ENCODE measurements around the gene HTR1D. TPM values are rescaled to one million over a fixed set of nuclear protein-coding genes. Genes with fewer than 3 reads are reported as not detected.

HTR1D gene
- total and polyA plus RNA-seq, 3 experiments from 2014 or later, result not detected

DNA sequence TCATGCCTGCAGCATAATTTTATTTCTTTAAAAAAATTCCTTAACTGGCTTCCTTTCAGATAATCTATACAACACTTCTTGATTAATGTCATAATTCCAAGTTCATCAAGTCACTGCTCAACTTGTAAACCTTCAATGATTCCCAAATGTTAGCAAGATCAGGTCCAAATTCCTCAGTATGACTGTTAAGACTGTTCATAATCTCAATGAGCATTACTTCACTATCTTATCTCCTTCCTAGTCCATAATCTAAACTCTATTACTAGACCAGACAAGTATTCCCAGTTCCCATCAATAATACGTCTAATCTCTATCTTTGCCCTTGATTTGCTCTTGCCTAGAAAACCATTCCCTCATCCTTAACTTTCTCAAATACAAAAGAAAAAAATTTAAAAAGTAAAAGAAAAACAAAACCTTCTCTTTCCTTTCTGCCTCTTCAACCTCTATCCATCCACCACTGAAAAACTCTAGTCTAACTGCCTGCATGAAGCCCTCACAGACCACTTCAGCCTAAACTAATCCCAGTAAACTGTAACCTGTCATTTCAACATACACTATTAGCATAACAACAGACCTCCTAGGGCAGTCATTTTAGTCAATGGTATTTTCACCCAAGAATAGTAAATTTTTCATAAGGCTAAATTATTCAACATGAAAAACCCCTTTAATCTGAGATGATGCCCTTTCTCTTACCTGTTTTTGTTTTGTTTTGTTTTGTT, 64.2 kb downstream of the HTR1D start:
- Histone ChIP-seq H3K27ac (ENCODE audit: low read depth, low read length) (no peak overlapping the region), H3K27me3 (ENCODE audit: insufficient read depth, low read length, poor library complexity, severe bottlenecking) (no peaks in the 10 kb centered on the region), H3K4me3 (ENCODE audit: low read length) (no peak overlapping the region), H3K9me3 (ENCODE audit: low read length) (no peaks in the 10 kb centered on the region), H3K4me1 (ENCODE audit: insufficient read depth, low read length) (peaks cover 6% of the 10 kb centered on the region), H3K36me3 (ENCODE audit: insufficient read depth, low read length) (no peaks in the 10 kb centered on the region)
- peak overlapping the region in 1 of 8 donors; percentile 4 for H3K27ac Mint-ChIP-seq
- ChIA-PET CTCF (no interaction called here), POLR2A (no interaction called here)
- no peak for DNase-seq
- peaks cover 40 to 54% (median 46%) of the 10 kb centered on the region in 3 donors for H3K4me1 Mint-ChIP-seq
- H3K9me3 Mint-ChIP-seq, result no peaks in the 10 kb centered on the region
- no peak overlapping the region for H3K4me3 Mint-ChIP-seq
- H3K36me3 Mint-ChIP-seq, result peaks cover 0 to 4% (median 2%) of the 10 kb centered on the region in 3 donors
- no peaks in the 10 kb centered on the region for H3K27me3 Mint-ChIP-seq

DNA sequence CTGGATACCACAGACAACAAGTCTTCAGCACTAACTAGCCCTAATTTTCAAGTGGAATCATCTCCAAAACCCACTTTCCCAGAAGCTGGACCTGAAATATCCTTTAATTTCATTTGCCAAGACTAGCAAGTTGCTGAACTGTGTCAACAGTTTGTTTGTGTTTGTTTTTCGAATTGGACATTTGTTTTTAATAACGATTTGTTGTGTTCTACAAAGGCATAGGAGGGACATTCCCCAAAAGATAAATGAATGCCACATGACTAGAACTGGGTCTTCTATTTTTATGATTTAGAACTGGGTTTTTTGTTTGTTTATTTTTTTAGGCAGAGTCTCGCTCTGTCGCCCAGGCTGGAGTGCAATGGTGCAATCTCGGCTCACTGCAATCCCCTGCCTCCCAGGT, 66.6 kb downstream of the HTR1D start:
- H3K27me3 ChIP-seq (ENCODE audit: insufficient read depth, low read length, poor library complexity, severe bottlenecking), result no peaks in the 10 kb centered on the region
- DNase-seq, result no peak
- CTCF ChIA-PET, result interaction anchor here (1.3 kb wide), 1 partner anchor 33 kb away, joined by 3 read pairs; no protein-coding TSS in a partner anchor
- H3K9me3 Mint-ChIP-seq, result no peaks in the 10 kb centered on the region
- no peaks in the 10 kb centered on the region for H3K9me3 ChIP-seq (ENCODE audit: low read length)
- no peak overlapping the region for H3K27ac ChIP-seq (ENCODE audit: low read depth, low read length)
- H3K36me3 Mint-ChIP-seq, result peaks cover 0 to 4% (median 3%) of the 10 kb centered on the region in 3 donors
- no peaks in the 10 kb centered on the region for H3K27me3 Mint-ChIP-seq
- no peak overlapping the region for H3K4me3 Mint-ChIP-seq
- no peaks in the 10 kb centered on the region for H3K36me3 ChIP-seq (ENCODE audit: insufficient read depth, low read length)
- H3K4me1 ChIP-seq (ENCODE audit: insufficient read depth, low read length), result peaks cover 10% of the 10 kb centered on the region
- H3K4me3 ChIP-seq (ENCODE audit: low read length), result no peak overlapping the region
- H3K27ac Mint-ChIP-seq, result no peak overlapping the region
- H3K4me1 Mint-ChIP-seq, result peaks cover 38 to 52% (median 45%) of the 10 kb centered on the region in 3 donors
- POLR2A ChIA-PET, result no interaction called here

DNA sequence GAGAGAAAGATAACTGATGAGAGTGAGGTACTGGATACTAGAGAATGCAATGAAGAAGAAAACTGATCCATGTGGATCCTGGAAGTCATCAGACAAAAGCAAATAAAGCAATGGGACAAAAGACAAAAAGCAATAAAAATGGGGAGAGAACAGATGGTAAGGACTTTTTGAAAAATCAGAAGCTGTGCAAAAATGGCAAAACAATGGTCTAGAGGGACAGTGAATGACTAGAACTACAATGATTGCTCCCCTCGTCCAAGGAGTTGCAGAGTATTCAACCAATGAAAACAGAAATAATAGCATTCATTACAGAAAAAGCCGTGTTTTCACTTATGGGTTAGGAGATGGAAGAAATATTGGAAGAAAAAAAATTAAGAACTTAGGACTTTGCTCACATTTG, 67.2 kb downstream of the HTR1D start:
- ChIA-PET POLR2A (interaction anchor here (0.7 kb wide), 1 partner anchor 111 kb away, joined by 6 read pairs; no protein-coding TSS in a partner anchor), CTCF (interaction anchor here (1.3 kb wide), 1 partner anchor 34 kb away, joined by 3 read pairs; no protein-coding TSS in a partner anchor)
- no peak for DNase-seq
- peaks cover 38 to 52% (median 45%) of the 10 kb centered on the region in 3 donors for H3K4me1 Mint-ChIP-seq
- Histone ChIP-seq H3K27ac (ENCODE audit: low read depth, low read length) (no peak overlapping the region), H3K27me3 (ENCODE audit: insufficient read depth, low read length, poor library complexity, severe bottlenecking) (no peaks in the 10 kb centered on the region), H3K9me3 (ENCODE audit: low read length) (no peaks in the 10 kb centered on the region), H3K36me3 (ENCODE audit: insufficient read depth, low read length) (no peaks in the 10 kb centered on the region), H3K4me1 (ENCODE audit: insufficient read depth, low read length) (peaks cover 10% of the 10 kb centered on the region), H3K4me3 (ENCODE audit: low read length) (no peak overlapping the region)
- no peaks in the 10 kb centered on the region for H3K27me3 Mint-ChIP-seq
- no peaks in the 10 kb centered on the region for H3K9me3 Mint-ChIP-seq
- H3K4me3 Mint-ChIP-seq, result no peak overlapping the region
- peak overlapping the region in 2 of 8 donors; percentile 3 to 74 for H3K27ac Mint-ChIP-seq
- peaks cover 0 to 4% (median 3%) of the 10 kb centered on the region in 3 donors for H3K36me3 Mint-ChIP-seq

DNA sequence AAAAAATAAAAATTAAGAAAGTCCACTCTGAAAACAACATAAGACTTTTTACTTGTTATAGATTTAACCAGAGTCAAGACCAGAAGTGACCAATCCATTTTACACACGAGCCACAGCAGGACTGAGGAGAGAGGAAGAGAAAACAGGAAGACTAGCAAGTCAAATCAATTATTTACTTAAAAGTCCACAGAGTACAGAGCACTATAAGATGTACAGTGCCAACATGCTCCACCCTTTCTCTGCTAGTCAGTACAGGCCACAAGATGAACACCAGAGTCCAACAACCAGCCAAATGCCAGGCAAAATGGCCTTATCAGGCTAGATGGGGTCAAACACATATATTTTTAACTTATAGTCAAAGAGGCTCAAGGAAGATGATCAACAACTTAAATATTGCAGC, 68.2 kb downstream of the HTR1D start:
- no peaks in the 10 kb centered on the region for H3K27me3 ChIP-seq (ENCODE audit: insufficient read depth, low read length, poor library complexity, severe bottlenecking)
- ChIA-PET CTCF (interaction anchor here (0.6 kb wide), 1 partner anchor 1516 kb away, joined by 3 read pairs; no protein-coding TSS in a partner anchor), POLR2A (no interaction called here)
- Mint-ChIP-seq H3K4me1 (peaks cover 39 to 52% (median 45%) of the 10 kb centered on the region in 3 donors), H3K36me3 (peaks cover 0 to 4% (median 1%) of the 10 kb centered on the region in 3 donors), H3K27me3 (no peaks in the 10 kb centered on the region), H3K4me3 (no peak overlapping the region), H3K9me3 (no peaks in the 10 kb centered on the region), H3K27ac (peak overlapping the region in 4 of 8 donors; percentile 4 to 76 (median 42))
- peaks cover 10% of the 10 kb centered on the region for H3K4me1 ChIP-seq (ENCODE audit: insufficient read depth, low read length)
- no peak for DNase-seq
- no peaks in the 10 kb centered on the region for H3K9me3 ChIP-seq (ENCODE audit: low read length)
- H3K4me3 ChIP-seq (ENCODE audit: low read length), result no peak overlapping the region
- H3K27ac ChIP-seq (ENCODE audit: low read depth, low read length), result no peak overlapping the region
- H3K36me3 ChIP-seq (ENCODE audit: insufficient read depth, low read length), result no peaks in the 10 kb centered on the region

DNA sequence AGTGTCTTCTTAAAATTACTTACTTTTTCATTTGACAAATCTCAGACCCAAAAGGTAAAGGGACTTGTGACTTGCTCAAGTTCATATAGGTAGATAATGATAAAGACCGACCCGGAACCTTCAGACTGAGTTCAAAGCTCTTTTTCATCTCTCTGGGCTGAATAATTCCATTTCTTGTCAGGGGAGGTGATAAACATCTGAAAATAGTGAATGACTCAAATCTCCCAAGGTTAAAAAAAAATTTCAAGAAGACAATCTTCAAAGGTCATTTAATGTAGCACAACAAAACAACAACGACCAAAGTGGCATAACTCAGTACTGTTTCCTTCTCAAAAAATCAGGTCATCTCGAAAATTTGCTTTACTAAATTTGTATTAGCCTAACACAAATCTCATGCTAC, 69.2 kb downstream of the HTR1D start:
- no peaks in the 10 kb centered on the region for H3K9me3 ChIP-seq (ENCODE audit: low read length)
- ChIA-PET CTCF (interaction anchor here (1.3 kb wide), 2 partner anchors 12 to 36 kb away, joined by 3 to 5 read pairs; no protein-coding TSS in a partner anchor), POLR2A (interaction anchor here (0.6 to 0.8 kb wide), 2 partner anchors 20 to 754 kb away, joined by 4 to 5 read pairs; no protein-coding TSS in a partner anchor)
- H3K4me1 ChIP-seq (ENCODE audit: insufficient read depth, low read length), result peaks cover 10% of the 10 kb centered on the region
- no peaks in the 10 kb centered on the region for H3K36me3 ChIP-seq (ENCODE audit: insufficient read depth, low read length)
- no peak for DNase-seq
- no peaks in the 10 kb centered on the region for H3K27me3 Mint-ChIP-seq
- no peaks in the 10 kb centered on the region for H3K9me3 Mint-ChIP-seq
- no peak overlapping the region for H3K27ac ChIP-seq (ENCODE audit: low read depth, low read length)
- H3K27ac Mint-ChIP-seq, result peak overlapping the region; percentile 5 to 90 (median 66)
- peaks cover 34 to 44% (median 38%) of the 10 kb centered on the region in 3 donors for H3K4me1 Mint-ChIP-seq
- H3K36me3 Mint-ChIP-seq, result peaks cover 0 to 2% (median 1%) of the 10 kb centered on the region in 3 donors
- H3K27me3 ChIP-seq (ENCODE audit: insufficient read depth, low read length, poor library complexity, severe bottlenecking), result no peaks in the 10 kb centered on the region
- H3K4me3 Mint-ChIP-seq, result peak overlapping the region in 5 of 7 donors; percentile 1 to 70 (median 32)
- no peak overlapping the region for H3K4me3 ChIP-seq (ENCODE audit: low read length)

Other genes with a start within 250 kb of the HTR1D start
- not detected for gene LACTBL1, start 244.6 kb downstream of the HTR1D start, total RNA-seq
- not detected for gene LACTBL1, start 244.6 kb downstream of the HTR1D start, polyA plus RNA-seq
- not detected for gene TEX46, start 201.7 kb downstream of the HTR1D start, total RNA-seq
- gene TEX46, start 201.7 kb downstream of the HTR1D start, polyA plus RNA-seq, result not detected
- gene KDM1A, start 198.0 kb downstream of the HTR1D start, total RNA-seq, result 10 to 100 TPM; 57.5 to 59.9 TPM
- gene KDM1A, start 198.0 kb downstream of the HTR1D start, polyA plus RNA-seq, result 49.4 TPM
- 10 to 100 TPM; 19.5 to 19.6 TPM for gene LUZP1, start 48.6 kb downstream of the HTR1D start, total RNA-seq
- gene LUZP1, start 48.6 kb downstream of the HTR1D start, polyA plus RNA-seq, result 32.8 TPM
- 100 to 1,000 TPM; 199 to 201 TPM for gene HNRNPR, start 126.8 kb upstream of the HTR1D start, total RNA-seq
- 184 TPM for gene HNRNPR, start 126.8 kb upstream of the HTR1D start, polyA plus RNA-seq
- 1 to 10 TPM; 5.9 to 6.4 TPM for gene ZNF436, start 152.3 kb upstream of the HTR1D start, total RNA-seq
- gene ZNF436, start 152.3 kb upstream of the HTR1D start, polyA plus RNA-seq, result 4.9 TPM
- 1 to 10 TPM; 1.4 to 1.7 TPM for gene TCEA3, start 207.2 kb upstream of the HTR1D start, total RNA-seq
- gene TCEA3, start 207.2 kb upstream of the HTR1D start, polyA plus RNA-seq, result 11.1 TPM